ENCODE results near the gene RPL39L.

The RPL39L gene

GRCh38 chr3:187132666-187133065 lies 6.6 kb downstream of the RPL39L start:
- no peak overlapping the region for H2AFZ ChIP-seq (ENCODE audit: low read length)

GRCh38 chr3:187131981-187132380 lies 7.3 kb downstream of the RPL39L start:
- H2AFZ ChIP-seq (ENCODE audit: low read length), result no peak overlapping the region
- peaks cover 15% of the 10 kb centered on the region for H3F3A ChIP-seq (ENCODE audit: insufficient read depth, low read length)
- no peaks in the 10 kb centered on the region for H3K9me2 ChIP-seq (replicated peaks; ENCODE audit: insufficient read depth, low read length)
- TF ChIP-seq EZH2 (optimal IDR thresholded peaks at IDR 0.05; ENCODE audit: low read depth, low read length) (no peak), EZH2phosphoT487 (IDR thresholded peaks at IDR 0.05; ENCODE audit: low read length) (no peak), CTCF (IDR thresholded peaks at IDR 0.05; ENCODE audit: low read length) (no peak)
- H3K27me3 ChIP-seq (replicated peaks; ENCODE audit: insufficient read depth, low read length), result no peaks in the 10 kb centered on the region
- peaks cover 20% of the 10 kb centered on the region for H3K4me1 ChIP-seq (ENCODE audit: low read length)
- no peak overlapping the region for H3K4me2 ChIP-seq (ENCODE audit: low read depth, low read length)
- peaks cover 39% of the 10 kb centered on the region for H3K79me2 ChIP-seq (ENCODE audit: low read length)
- DNase-seq, result no peak
- H3K9me3 ChIP-seq (replicated peaks; ENCODE audit: insufficient read depth, low read length), result no peaks in the 10 kb centered on the region
- H3K9ac ChIP-seq (ENCODE audit: low read length), result no peak overlapping the region
- no peaks in the 10 kb centered on the region for H3K36me3 ChIP-seq (replicated peaks; ENCODE audit: insufficient read depth, low read length)
- no peaks in the 10 kb centered on the region for H4K20me1 ChIP-seq (ENCODE audit: insufficient read depth, low read length)
- H3K4me3 ChIP-seq (ENCODE audit: low read length), result no peak overlapping the region
- no peak overlapping the region for H3K27ac ChIP-seq (ENCODE audit: low read length)

More at GRCh38 chr3:187132666-187133065, 6.6 kb downstream of the RPL39L start:
- Histone ChIP-seq H3K4me3 (ENCODE audit: low read length) (no peak overlapping the region), H3K9me2 (replicated peaks; ENCODE audit: insufficient read depth, low read length) (no peaks in the 10 kb centered on the region), H3K27me3 (replicated peaks; ENCODE audit: insufficient read depth, low read length) (no peaks in the 10 kb centered on the region), H3K4me2 (ENCODE audit: low read depth, low read length) (no peak overlapping the region), H3K79me2 (ENCODE audit: low read length) (peaks cover 40% of the 10 kb centered on the region), H3K9ac (ENCODE audit: low read length) (no peak overlapping the region), H3F3A (ENCODE audit: insufficient read depth, low read length) (peaks cover 15% of the 10 kb centered on the region), H3K36me3 (replicated peaks; ENCODE audit: insufficient read depth, low read length) (no peaks in the 10 kb centered on the region), H3K9me3 (replicated peaks; ENCODE audit: insufficient read depth, low read length) (no peaks in the 10 kb centered on the region), H3K4me1 (ENCODE audit: low read length) (peaks cover 20% of the 10 kb centered on the region), H3K27ac (ENCODE audit: low read length) (no peak overlapping the region), H4K20me1 (ENCODE audit: insufficient read depth, low read length) (no peaks in the 10 kb centered on the region)
- DNase-seq, result no peak
- TF ChIP-seq EZH2 (optimal IDR thresholded peaks at IDR 0.05; ENCODE audit: low read depth, low read length) (no peak), EZH2phosphoT487 (IDR thresholded peaks at IDR 0.05; ENCODE audit: low read length) (no peak), CTCF (IDR thresholded peaks at IDR 0.05; ENCODE audit: low read length) (no peak)

GRCh38 chr3:187130346-187131066 lies 8.8 kb downstream of the RPL39L start:
- H3K4me2 ChIP-seq (ENCODE audit: low read depth, low read length), result peak overlapping the region; percentile 56

More at GRCh38 chr3:187130346-187131066, 8.8 kb downstream of the RPL39L start:
- TF ChIP-seq EZH2 (optimal IDR thresholded peaks at IDR 0.05; ENCODE audit: low read depth, low read length) (no peak), EZH2phosphoT487 (IDR thresholded peaks at IDR 0.05; ENCODE audit: low read length) (no peak), CTCF (IDR thresholded peaks at IDR 0.05; ENCODE audit: low read length) (no peak)
- Histone ChIP-seq H3F3A (ENCODE audit: insufficient read depth, low read length) (peaks cover 19% of the 10 kb centered on the region), H3K27me3 (replicated peaks; ENCODE audit: insufficient read depth, low read length) (no peaks in the 10 kb centered on the region), H3K9me2 (replicated peaks; ENCODE audit: insufficient read depth, low read length) (no peaks in the 10 kb centered on the region), H3K27ac (ENCODE audit: low read length) (peak overlapping the region; percentile 62; the same call in 1 of the 2 replicates), H3K79me2 (ENCODE audit: low read length) (peaks cover 39% of the 10 kb centered on the region), H3K4me1 (ENCODE audit: low read length) (peaks cover 25% of the 10 kb centered on the region), H3K4me3 (ENCODE audit: low read length) (no peak overlapping the region; the same call in 1 of the 2 replicates), H4K20me1 (ENCODE audit: insufficient read depth, low read length) (no peaks in the 10 kb centered on the region), H3K9me3 (replicated peaks; ENCODE audit: insufficient read depth, low read length) (no peaks in the 10 kb centered on the region), H2AFZ (ENCODE audit: low read length) (peak overlapping the region; percentile 44; the same call in 1 of the 2 replicates), H3K36me3 (replicated peaks; ENCODE audit: insufficient read depth, low read length) (no peaks in the 10 kb centered on the region), H3K9ac (ENCODE audit: low read length) (no peak overlapping the region)
- DNase-seq, result peak; percentile 95

Data from MM.1S (cell line).